ENCODE measurements around the gene PDE6G. TPM values are rescaled to one million over a fixed set of nuclear protein-coding genes. Genes with fewer than 3 reads are reported as not detected.
"Not testable (repeated sequence)": the region's sequence is repeated elsewhere in the genome, so short reads cannot be mapped to it uniquely, and the experiment has no call there.

Gene PDE6G
- total and polyA plus RNA-seq, 4 donors: 0.25 to 1.9 (median 1.3) TPM

DNA sequence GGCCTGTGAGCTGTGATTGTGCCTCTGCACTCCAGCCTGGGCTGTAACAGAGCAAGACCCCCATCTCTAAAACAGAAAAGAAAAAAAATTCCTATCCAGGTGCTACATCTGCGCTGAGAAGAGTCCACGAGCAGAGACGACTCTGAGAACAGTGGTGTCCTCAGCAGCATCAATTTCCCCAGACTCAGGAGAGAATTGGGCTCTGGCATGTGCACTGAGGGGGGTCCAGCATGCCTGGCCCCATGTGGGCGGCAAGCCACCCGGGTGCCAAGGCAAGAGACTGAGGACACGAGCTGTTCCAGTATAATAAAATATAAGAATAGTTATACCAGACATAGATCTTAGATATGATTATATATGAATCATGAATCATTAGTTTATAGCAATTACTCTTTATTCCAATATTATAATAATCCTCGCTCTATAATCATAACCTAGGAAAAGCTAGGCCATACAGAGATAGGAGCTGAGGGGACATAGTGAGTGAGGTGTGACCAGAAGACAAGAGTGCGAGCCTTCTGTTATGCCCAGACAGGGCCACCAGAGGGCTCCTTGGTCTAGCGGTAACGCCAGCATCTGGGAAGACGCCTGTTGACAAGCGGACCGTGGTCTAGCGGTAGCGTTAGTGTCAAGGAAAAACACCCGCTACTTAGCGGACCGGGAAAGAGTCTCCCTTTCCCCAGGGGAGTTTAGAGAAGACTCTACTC, 19.3 kb upstream of the PDE6G start:
- peaks cover 10 to 33% (median 14%) of the 10 kb centered on the region in 4 donors for H3K36me3 ChIP-seq (ENCODE audit: control insufficient read depth in 4 of 4, insufficient read depth in 3 of 4, low read depth in 1 of 4, low read length in 3 of 4)
- not testable (repeated sequence) for DNase-seq (ENCODE audit: low spot score)

DNA sequence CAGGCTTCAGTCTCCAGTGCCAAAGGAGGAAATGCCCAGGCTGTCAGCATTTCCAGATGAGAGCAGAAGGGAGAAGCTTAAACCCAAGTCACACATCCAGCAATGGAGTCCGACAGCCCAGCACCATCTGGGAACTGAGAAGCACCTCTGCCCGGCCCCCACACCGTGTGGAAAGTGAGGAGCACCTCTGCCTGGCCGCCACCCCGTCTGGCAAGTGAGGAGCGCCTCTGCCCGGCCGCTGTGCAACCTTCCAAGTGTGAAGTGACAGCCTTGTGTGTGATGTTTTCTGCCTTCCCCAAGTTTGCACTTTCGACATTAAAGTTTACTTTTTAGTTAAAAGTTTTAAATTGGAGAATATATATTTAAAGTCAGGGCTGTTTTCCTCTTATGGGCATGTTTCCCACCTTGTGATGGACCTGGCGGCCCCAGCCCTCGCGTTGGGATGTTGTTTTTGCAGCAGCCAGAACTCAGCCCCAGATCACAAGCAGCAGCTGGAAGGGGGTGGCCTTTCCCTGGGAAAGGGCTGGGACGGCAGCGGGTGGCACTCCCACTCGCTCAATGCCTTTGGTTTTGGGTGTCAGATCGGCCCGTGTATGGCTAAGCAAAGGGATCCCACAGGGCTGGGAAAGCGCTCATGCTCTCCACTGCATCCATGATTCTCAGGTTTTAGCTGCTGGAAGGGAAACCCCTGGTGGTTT, 17.4 kb upstream of the PDE6G start:
- TF ChIP-seq GABPA (IDR thresholded peaks at IDR 0.05 in 1 of 2, conservative IDR thresholded peaks at IDR 0.05 in 1 of 2) (no peak), EGR1 (IDR thresholded peaks at IDR 0.05; ENCODE audit: low read depth in 2 of 2) (no peak), ZBTB33 (IDR thresholded peaks at IDR 0.05) (no peak), SP1 (IDR thresholded peaks at IDR 0.05) (no peak), YY1 (IDR thresholded peaks at IDR 0.05) (no peak), NR2F2 (IDR thresholded peaks at IDR 0.05) (no peak), HNF4A (conservative IDR thresholded peaks at IDR 0.05) (no peak), RXRA (IDR thresholded peaks at IDR 0.05) (no peak), FOXA1 (IDR thresholded peaks at IDR 0.05) (no peak), ATF3 (IDR thresholded peaks at IDR 0.05) (no peak)
- TF ChIP-seq, protein P1, sequence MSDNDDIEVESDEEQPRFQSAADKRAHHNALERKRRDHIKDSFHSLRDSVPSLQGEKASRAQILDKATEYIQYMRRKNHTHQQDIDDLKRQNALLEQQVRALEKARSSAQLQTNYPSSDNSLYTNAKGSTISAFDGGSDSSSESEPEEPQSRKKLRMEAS (IDR thresholded peaks at IDR 0.05): no peak
- TF ChIP-seq, protein P2, sequence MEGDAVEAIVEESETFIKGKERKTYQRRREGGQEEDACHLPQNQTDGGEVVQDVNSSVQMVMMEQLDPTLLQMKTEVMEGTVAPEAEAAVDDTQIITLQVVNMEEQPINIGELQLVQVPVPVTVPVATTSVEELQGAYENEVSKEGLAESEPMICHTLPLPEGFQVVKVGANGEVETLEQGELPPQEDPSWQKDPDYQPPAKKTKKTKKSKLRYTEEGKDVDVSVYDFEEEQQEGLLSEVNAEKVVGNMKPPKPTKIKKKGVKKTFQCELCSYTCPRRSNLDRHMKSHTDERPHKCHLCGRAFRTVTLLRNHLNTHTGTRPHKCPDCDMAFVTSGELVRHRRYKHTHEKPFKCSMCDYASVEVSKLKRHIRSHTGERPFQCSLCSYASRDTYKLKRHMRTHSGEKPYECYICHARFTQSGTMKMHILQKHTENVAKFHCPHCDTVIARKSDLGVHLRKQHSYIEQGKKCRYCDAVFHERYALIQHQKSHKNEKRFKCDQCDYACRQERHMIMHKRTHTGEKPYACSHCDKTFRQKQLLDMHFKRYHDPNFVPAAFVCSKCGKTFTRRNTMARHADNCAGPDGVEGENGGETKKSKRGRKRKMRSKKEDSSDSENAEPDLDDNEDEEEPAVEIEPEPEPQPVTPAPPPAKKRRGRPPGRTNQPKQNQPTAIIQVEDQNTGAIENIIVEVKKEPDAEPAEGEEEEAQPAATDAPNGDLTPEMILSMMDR (IDR thresholded peaks at IDR 0.05; ENCODE audit: low read depth, low read length, missing input control): no peak
- TF ChIP-seq, protein P3, sequence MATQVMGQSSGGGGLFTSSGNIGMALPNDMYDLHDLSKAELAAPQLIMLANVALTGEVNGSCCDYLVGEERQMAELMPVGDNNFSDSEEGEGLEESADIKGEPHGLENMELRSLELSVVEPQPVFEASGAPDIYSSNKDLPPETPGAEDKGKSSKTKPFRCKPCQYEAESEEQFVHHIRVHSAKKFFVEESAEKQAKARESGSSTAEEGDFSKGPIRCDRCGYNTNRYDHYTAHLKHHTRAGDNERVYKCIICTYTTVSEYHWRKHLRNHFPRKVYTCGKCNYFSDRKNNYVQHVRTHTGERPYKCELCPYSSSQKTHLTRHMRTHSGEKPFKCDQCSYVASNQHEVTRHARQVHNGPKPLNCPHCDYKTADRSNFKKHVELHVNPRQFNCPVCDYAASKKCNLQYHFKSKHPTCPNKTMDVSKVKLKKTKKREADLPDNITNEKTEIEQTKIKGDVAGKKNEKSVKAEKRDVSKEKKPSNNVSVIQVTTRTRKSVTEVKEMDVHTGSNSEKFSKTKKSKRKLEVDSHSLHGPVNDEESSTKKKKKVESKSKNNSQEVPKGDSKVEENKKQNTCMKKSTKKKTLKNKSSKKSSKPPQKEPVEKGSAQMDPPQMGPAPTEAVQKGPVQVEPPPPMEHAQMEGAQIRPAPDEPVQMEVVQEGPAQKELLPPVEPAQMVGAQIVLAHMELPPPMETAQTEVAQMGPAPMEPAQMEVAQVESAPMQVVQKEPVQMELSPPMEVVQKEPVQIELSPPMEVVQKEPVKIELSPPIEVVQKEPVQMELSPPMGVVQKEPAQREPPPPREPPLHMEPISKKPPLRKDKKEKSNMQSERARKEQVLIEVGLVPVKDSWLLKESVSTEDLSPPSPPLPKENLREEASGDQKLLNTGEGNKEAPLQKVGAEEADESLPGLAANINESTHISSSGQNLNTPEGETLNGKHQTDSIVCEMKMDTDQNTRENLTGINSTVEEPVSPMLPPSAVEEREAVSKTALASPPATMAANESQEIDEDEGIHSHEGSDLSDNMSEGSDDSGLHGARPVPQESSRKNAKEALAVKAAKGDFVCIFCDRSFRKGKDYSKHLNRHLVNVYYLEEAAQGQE (IDR thresholded peaks at IDR 0.05): no peak

More for the DNA sequence above, 19.3 kb upstream of the PDE6G start:
- peak; percentile 66 to 74 for TF ChIP-seq RAD21 (IDR thresholded peaks at IDR 0.05)
- TF ChIP-seq, protein P2 (IDR thresholded peaks at IDR 0.05; ENCODE audit: low read depth, low read length, missing input control): peak; percentile 40
- H3K4me1 ChIP-seq (ENCODE audit: control insufficient read depth in 4 of 4, insufficient read depth in 4 of 4, low read length in 3 of 4): peaks cover 6 to 17% (median 9%) of the 10 kb centered on the region in 4 donors
- not testable (repeated sequence) for H3K27me3 ChIP-seq (ENCODE audit: control insufficient read depth in 4 of 4, insufficient read depth in 4 of 4, low read length in 3 of 4); H3K4me3 ChIP-seq (ENCODE audit: low read depth in 1 of 3, low read length in 3 of 3); H3K9ac ChIP-seq (ENCODE audit: low read depth in 1 of 2, low read length in 2 of 2); H3K27ac ChIP-seq (ENCODE audit: low read depth in 1 of 2, low read length in 2 of 2); H3K9me3 ChIP-seq (ENCODE audit: control insufficient read depth in 4 of 4, low read length in 3 of 4)
- 36% methylated on average over 18 of the region's 18 CpGs for WGBS

More for the DNA sequence above, 17.4 kb upstream of the PDE6G start:
- Histone ChIP-seq H3K27ac (ENCODE audit: low read depth in 1 of 2, low read length in 2 of 2) (no peak overlapping the region), H3K9ac (ENCODE audit: low read depth in 1 of 2, low read length in 2 of 2) (no peak overlapping the region), H3K4me3 (ENCODE audit: low read depth in 1 of 3, low read length in 3 of 3) (no peak overlapping the region), H3K27me3 (ENCODE audit: control insufficient read depth in 4 of 4, insufficient read depth in 4 of 4, low read length in 3 of 4) (no peaks in the 10 kb centered on the region), H3K36me3 (ENCODE audit: control insufficient read depth in 4 of 4, insufficient read depth in 3 of 4, low read depth in 1 of 4, low read length in 3 of 4) (peaks cover 10 to 43% (median 19%) of the 10 kb centered on the region in 4 donors), H3K4me1 (ENCODE audit: control insufficient read depth in 4 of 4, insufficient read depth in 4 of 4, low read length in 3 of 4) (peaks cover 0 to 3% (median 0%) of the 10 kb centered on the region in 4 donors), H3K9me3 (ENCODE audit: control insufficient read depth in 4 of 4, low read length in 3 of 4) (no peaks in the 10 kb centered on the region)
- WGBS: 88% methylated on average over 18 of the region's 18 CpGs
- no peak for DNase-seq (ENCODE audit: low spot score)
